ENCODE results near the gene CTDSP2.

CTDSP2 gene

GRCh38 chr12:57826966-57827365 lies 19.6 kb downstream of the CTDSP2 start:
- Histone ChIP-seq H3K27ac (ENCODE audit: low read depth, low read length) (no peak overlapping the region), H4K20me1 (ENCODE audit: control insufficient read depth, insufficient read depth, low read depth, low read length) (no peaks in the 10 kb centered on the region), H3K4me2 (ENCODE audit: low read length) (no peak overlapping the region), H3K9me2 (replicated peaks; ENCODE audit: control insufficient read depth, low read length) (no peaks in the 10 kb centered on the region), H3K4me1 (ENCODE audit: control insufficient read depth, low read length) (peaks cover 6% of the 10 kb centered on the region), H3F3A (ENCODE audit: control insufficient read depth, insufficient read depth) (no peaks in the 10 kb centered on the region), H3K36me3 (ENCODE audit: control insufficient read depth, low read length) (peaks cover 57% of the 10 kb centered on the region), H3K4me3 (ENCODE audit: low read length) (no peak overlapping the region), H3K79me2 (ENCODE audit: control insufficient read depth, low read length) (peaks cover 10% of the 10 kb centered on the region), H3K27me3 (ENCODE audit: control insufficient read depth, low read length) (no peaks in the 10 kb centered on the region), H3K9me3 (ENCODE audit: control insufficient read depth, insufficient read depth, low read length) (no peaks in the 10 kb centered on the region)
- TF ChIP-seq EZH2phosphoT487 (IDR thresholded peaks at IDR 0.05; ENCODE audit: borderline replicate concordance, low read length) (no peak), CTCF (IDR thresholded peaks at IDR 0.05; ENCODE audit: low read depth, low read length, poor library complexity, severe bottlenecking) (no peak)

GRCh38 chr12:57826400-57826799 lies 20.1 kb downstream of the CTDSP2 start:
- no peak overlapping the region for H3K27ac ChIP-seq (ENCODE audit: low read depth, low read length)
- peaks cover 57% of the 10 kb centered on the region for H3K36me3 ChIP-seq (ENCODE audit: control insufficient read depth, low read length)
- H3K4me1 ChIP-seq (ENCODE audit: control insufficient read depth, low read length): peaks cover under 1% of the 10 kb centered on the region
- no peak overlapping the region for H3K4me3 ChIP-seq (ENCODE audit: low read length)
- H3F3A ChIP-seq (ENCODE audit: control insufficient read depth, insufficient read depth): no peaks in the 10 kb centered on the region
- H3K9me2 ChIP-seq (replicated peaks; ENCODE audit: control insufficient read depth, low read length): no peaks in the 10 kb centered on the region
- peaks cover 5% of the 10 kb centered on the region for H3K79me2 ChIP-seq (ENCODE audit: control insufficient read depth, low read length)
- H3K27me3 ChIP-seq (ENCODE audit: control insufficient read depth, low read length): no peaks in the 10 kb centered on the region
- no peak overlapping the region for H3K4me2 ChIP-seq (ENCODE audit: low read length)
- no peaks in the 10 kb centered on the region for H3K9me3 ChIP-seq (ENCODE audit: control insufficient read depth, insufficient read depth, low read length)
- TF ChIP-seq EZH2phosphoT487 (IDR thresholded peaks at IDR 0.05; ENCODE audit: borderline replicate concordance, low read length): no peak
- TF ChIP-seq CTCF (IDR thresholded peaks at IDR 0.05; ENCODE audit: low read depth, low read length, poor library complexity, severe bottlenecking): no peak
- no peaks in the 10 kb centered on the region for H4K20me1 ChIP-seq (ENCODE audit: control insufficient read depth, insufficient read depth, low read depth, low read length)

GRCh38 chr12:57825451-57825850 lies 21.1 kb downstream of the CTDSP2 start:
- Histone ChIP-seq H3K4me2 (ENCODE audit: low read length) (no peak overlapping the region), H3K27me3 (ENCODE audit: control insufficient read depth, low read length) (no peaks in the 10 kb centered on the region), H3K27ac (ENCODE audit: low read depth, low read length) (no peak overlapping the region), H3K79me2 (ENCODE audit: control insufficient read depth, low read length) (no peaks in the 10 kb centered on the region; the same call in 1 of the 2 replicates), H3K9me3 (ENCODE audit: control insufficient read depth, insufficient read depth, low read length) (no peaks in the 10 kb centered on the region), H3K36me3 (ENCODE audit: control insufficient read depth, low read length) (peaks cover 57% of the 10 kb centered on the region), H3F3A (ENCODE audit: control insufficient read depth, insufficient read depth) (no peaks in the 10 kb centered on the region), H3K9me2 (replicated peaks; ENCODE audit: control insufficient read depth, low read length) (no peaks in the 10 kb centered on the region), H3K4me3 (ENCODE audit: low read length) (no peak overlapping the region), H4K20me1 (ENCODE audit: control insufficient read depth, insufficient read depth, low read depth, low read length) (no peaks in the 10 kb centered on the region), H3K4me1 (ENCODE audit: control insufficient read depth, low read length) (no peaks in the 10 kb centered on the region)
- TF ChIP-seq EZH2phosphoT487 (IDR thresholded peaks at IDR 0.05; ENCODE audit: borderline replicate concordance, low read length) (no peak), CTCF (IDR thresholded peaks at IDR 0.05; ENCODE audit: low read depth, low read length, poor library complexity, severe bottlenecking) (no peak)
